ENCODE measurements around the gene STX17. TPM values are rescaled to one million over a fixed set of nuclear protein-coding genes. Genes with fewer than 3 reads are reported as not detected.

Gene STX17
- total and polyA plus RNA-seq, 2 donors (not counting 3 experiments of a cell fraction or from before 2014, with no cell fraction given) = 5.3 to 17.6 TPM

DNA sequence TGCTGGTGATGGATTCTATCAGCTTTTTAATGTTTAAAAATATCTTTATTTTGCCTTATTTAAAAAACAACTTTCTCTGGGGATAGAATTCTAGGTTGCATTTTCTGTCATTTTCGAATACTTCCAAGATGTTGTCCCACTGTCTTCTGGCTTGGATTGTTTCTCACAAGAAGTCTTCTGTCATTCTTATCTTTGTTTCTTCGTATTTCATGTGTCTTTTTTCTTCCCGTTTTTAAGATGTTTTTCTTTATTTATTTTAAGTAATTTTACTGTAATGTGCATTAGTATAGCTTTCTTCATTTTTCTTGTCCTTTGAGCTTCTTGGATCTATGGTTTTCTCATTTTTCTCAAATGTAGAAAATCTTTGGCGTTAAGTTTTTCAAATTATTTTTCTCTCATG, 19.1 kb downstream of the STX17 start:
- Histone ChIP-seq H3K9me3 (replicated peaks; ENCODE audit: control insufficient read depth, insufficient read depth, low read length) (no peaks in the 10 kb centered on the region), H3K27me3 (ENCODE audit: control insufficient read depth in 2 of 2, insufficient read depth in 2 of 2, low read length in 2 of 2) (no peaks in the 10 kb centered on the region), H3K27ac (ENCODE audit: insufficient read depth, low read depth, low read length) (no peak overlapping the region), H3K4me2 (ENCODE audit: insufficient read depth, low read length) (no peak overlapping the region), H3K79me2 (ENCODE audit: control insufficient read depth, insufficient read depth, low read length) (no peaks in the 10 kb centered on the region), H3K9me1 (replicated peaks; ENCODE audit: control insufficient read depth, extremely low read depth, insufficient read depth, low read length) (no peaks in the 10 kb centered on the region), H3K4me3 (replicated peaks in 1 of 3; ENCODE audit: insufficient read depth in 1 of 3, low read depth in 1 of 3, low read length in 3 of 3) (no peak overlapping the region), H3K4me1 (ENCODE audit: control insufficient read depth, extremely low read depth, insufficient read depth, low read length) (no peaks in the 10 kb centered on the region), H3K9ac (replicated peaks; ENCODE audit: extremely low read depth, insufficient read depth, low read length) (no peak overlapping the region), H3K36me3 (ENCODE audit: control insufficient read depth in 2 of 2, extremely low read depth in 1 of 2, insufficient read depth in 2 of 2, low read length in 2 of 2) (peaks cover 0 to 4% of the 10 kb centered on the region in 2 experiments), H4K20me1 (replicated peaks; ENCODE audit: control insufficient read depth, extremely low read depth, insufficient read depth, low read length) (no peaks in the 10 kb centered on the region), H2AFZ (ENCODE audit: low read depth, low read length) (no peak overlapping the region)
- dilution Hi-C loops (cut with MboI; ENCODE audit: extremely low pct_ligation_motif_present, low sequenced_read_pairs) (no loop called here), intact Hi-C loops (cut with micrococcal nuclease) (no loop called here)
- TF ChIP-seq, protein P1, sequence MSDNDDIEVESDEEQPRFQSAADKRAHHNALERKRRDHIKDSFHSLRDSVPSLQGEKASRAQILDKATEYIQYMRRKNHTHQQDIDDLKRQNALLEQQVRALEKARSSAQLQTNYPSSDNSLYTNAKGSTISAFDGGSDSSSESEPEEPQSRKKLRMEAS (IDR thresholded peaks at IDR 0.05; ENCODE audit: insufficient read depth, insufficient read length) = no peak
- TF ChIP-seq FOS (IDR thresholded peaks at IDR 0.05; ENCODE audit: borderline replicate concordance, insufficient read depth, low read length) = no peak
- TF ChIP-seq JUN (IDR thresholded peaks at IDR 0.05; ENCODE audit: borderline replicate concordance, insufficient read depth, insufficient read length, low read depth) = no peak
- no peak for TF ChIP-seq POLR2AphosphoS5 (IDR thresholded peaks at IDR 0.05; ENCODE audit: insufficient read depth, low read depth, low read length)
- no peak for TF ChIP-seq MYC (IDR thresholded peaks at IDR 0.05; ENCODE audit: low read depth, low read length)
- no peak for TF ChIP-seq GATA2 (IDR thresholded peaks at IDR 0.05; ENCODE audit: insufficient read depth, insufficient read length, low read depth, low read length)
- no peak for TF ChIP-seq EZH2 (IDR thresholded peaks at IDR 0.05; ENCODE audit: borderline replicate concordance, low read depth, low read length, severe bottlenecking)
- TF ChIP-seq POLR2A (IDR thresholded peaks at IDR 0.05; ENCODE audit: low read depth, low read length) = no peak
- TF ChIP-seq, protein P2, sequence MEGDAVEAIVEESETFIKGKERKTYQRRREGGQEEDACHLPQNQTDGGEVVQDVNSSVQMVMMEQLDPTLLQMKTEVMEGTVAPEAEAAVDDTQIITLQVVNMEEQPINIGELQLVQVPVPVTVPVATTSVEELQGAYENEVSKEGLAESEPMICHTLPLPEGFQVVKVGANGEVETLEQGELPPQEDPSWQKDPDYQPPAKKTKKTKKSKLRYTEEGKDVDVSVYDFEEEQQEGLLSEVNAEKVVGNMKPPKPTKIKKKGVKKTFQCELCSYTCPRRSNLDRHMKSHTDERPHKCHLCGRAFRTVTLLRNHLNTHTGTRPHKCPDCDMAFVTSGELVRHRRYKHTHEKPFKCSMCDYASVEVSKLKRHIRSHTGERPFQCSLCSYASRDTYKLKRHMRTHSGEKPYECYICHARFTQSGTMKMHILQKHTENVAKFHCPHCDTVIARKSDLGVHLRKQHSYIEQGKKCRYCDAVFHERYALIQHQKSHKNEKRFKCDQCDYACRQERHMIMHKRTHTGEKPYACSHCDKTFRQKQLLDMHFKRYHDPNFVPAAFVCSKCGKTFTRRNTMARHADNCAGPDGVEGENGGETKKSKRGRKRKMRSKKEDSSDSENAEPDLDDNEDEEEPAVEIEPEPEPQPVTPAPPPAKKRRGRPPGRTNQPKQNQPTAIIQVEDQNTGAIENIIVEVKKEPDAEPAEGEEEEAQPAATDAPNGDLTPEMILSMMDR (IDR thresholded peaks at IDR 0.05; ENCODE audit: extremely low read depth in 1 of 2, insufficient read depth in 1 of 2, low read depth in 1 of 2, low read length in 2 of 2) = no peak
- POLR2A ChIA-PET = no interaction called here
- FAIRE-seq = no peak
- CTCF ChIA-PET = interaction anchor here (1.4 kb wide), 1 partner anchor 34 kb away, joined by 3 read pairs; no protein-coding TSS in a partner anchor
- DNase-seq (ENCODE audit: low read depth, low spot score) = no peak
- BruUV-seq (replicated peaks) = no TSS peak
